Smooth muscle cell of the brain vasculature (primary cell): Measurements from ENCODE around the gene OR4A47.
"Not testable (repeated sequence)": the region's sequence is repeated elsewhere in the genome, so short reads cannot be mapped to it uniquely, and the experiment has no call there.

Experiments used
- DNase-seq: peaks from one replicate; pipeline ENCODE4 v3.0.0-alpha.2; 2012; ENCODE audit warnings: low read depth, low spot score

Gene OR4A47, protein sequence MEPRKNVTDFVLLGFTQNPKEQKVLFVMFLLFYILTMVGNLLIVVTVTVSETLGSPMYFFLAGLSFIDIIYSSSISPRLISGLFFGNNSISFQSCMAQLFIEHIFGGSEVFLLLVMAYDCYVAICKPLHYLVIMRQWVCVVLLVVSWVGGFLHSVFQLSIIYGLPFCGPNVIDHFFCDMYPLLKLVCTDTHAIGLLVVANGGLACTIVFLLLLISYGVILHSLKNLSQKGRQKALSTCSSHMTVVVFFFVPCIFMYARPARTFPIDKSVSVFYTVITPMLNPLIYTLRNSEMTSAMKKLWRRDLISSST

DNA sequence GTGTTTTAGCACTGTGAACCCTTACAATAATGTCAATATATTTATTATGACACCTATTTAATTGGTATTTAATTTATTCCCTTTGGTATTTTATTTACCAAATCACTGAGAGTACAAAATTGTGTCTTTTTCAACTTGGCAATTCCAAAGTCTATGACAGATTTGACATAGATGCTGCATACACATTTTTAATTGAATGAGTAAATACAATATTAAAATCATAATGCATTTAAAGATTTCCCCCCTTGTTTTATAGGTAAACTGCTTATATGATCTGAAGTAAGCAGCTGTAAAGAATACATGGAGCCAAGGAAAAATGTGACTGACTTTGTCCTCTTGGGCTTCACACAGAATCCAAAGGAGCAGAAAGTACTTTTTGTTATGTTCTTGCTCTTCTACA is at the start of gene OR4A47:
TSS of gene OR4A47 (plus strand) at position 301 of the 400 bp plus-strand sequence. CDS start at position 301, 0 bp downstream.
- not testable (repeated sequence) for DNase-seq

DNA sequence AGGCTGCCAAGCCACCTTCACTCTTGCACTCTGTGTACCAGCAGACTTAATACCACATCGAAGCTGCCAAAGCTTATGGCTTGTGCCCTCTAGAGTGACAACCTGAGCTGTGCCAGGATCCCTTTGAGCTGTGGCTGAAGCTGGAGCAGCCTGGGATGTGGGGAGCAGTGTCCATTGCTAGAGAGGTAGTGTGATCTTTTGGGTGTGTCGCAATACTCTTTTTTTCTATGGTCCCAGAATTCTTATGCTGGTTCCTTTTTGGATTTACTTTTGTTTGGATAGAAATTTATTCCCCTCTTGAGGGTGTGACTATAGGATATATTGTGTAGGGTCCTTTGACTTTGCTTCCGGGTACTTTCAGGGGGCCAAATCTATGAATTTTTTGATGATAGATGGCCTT is 32.7 kb upstream of the OR4A47 start:
- not testable (repeated sequence) for DNase-seq

DNA sequence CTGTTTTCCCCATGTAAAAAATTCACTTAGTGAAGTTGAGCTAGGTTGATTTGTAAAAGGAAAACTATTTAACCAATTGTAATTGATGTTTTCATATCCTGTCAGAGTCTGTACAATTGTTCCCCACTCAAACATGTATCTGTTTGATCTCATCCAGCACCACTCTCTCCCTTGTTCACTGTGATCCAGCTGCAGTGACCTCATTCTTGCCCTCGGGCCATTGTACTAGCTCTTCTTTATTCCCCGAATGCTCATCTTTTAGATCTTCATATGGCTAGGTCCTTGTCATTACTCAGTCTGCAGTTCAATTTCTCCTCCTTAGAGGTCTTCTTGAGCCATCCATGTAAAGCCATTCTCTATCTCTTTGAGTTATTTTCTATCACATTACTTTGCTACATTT is 14.6 kb upstream of the OR4A47 start:
- not testable (repeated sequence) for DNase-seq

DNA sequence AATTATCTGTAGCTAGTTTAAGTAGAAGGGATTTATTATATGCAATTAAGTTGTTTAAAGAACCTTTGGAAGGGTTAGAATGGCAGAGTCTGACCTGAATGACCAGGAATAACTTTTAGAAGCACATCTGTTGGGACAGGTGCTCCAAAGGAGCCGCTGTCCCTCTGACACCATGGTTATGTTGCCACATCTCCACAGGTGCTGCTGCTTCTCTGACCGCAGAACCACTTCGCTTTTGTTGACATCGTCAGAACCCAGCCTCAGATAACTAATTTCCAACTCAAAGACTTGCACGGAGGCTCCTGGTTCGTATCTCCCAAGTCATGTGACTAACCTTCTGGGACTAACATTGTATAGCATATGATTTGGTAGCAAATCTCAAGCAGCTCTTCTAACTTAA is 13.9 kb upstream of the OR4A47 start:
- DNase-seq = not testable (repeated sequence)

DNA sequence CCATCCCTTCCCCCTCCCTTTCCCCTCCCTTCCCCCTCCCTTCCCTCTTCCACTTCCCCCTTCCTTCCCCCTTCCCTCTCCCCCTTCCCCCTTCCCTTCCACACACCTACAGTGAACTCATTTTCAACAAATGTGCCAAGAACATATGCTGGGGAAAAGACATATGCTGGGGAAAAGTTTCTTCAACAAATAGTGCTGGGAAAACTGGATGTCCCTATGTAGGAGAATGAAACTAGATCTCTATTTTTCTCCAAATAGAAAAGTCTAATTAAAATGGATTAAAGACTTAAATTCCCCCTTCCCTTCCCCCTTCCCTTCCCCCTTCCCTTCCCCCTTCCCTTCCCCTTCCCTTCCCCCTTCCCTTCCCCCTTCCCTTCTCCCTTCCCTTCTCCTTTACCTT is 17.6 kb downstream of the OR4A47 start:
- not testable (repeated sequence) for DNase-seq

DNA sequence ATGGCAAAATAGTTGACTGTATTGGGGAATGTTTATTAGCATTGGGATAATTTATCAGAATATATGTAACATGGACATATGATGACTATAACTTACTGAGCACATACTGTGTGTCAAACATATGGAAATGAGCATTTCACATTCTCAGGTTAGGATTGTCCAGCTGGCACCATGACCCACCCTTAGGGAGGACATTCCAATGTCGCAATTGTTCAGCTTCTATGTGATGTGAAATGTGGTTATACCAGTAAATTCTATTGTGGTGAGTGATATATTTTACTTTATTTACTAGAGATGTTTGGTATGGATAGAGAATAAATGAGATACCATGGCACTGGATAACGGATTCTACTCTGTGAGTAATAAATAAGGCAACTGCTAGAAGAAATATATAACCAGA is 50.4 kb downstream of the OR4A47 start:
- no peak for DNase-seq
